Measurements from ENCODE around the gene PIGM.

Gene PIGM

DNA sequence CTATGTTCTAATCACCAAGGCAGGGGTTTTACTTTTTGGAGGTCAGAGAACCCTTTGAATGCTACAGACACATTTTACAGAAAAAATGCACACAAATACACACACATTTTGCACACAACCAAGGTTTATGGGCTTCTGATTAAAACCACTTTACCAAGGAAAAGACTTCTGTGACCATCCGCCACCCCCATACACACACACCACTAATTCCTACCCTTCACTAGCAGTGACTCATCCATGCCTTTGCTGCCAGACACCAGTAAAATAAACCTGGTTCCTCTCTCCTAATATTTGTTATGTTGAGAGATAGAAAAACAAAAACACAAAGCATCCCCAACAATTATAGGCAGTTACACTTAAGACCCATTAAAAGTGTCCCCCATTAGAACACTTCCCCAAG, 12.9 kb downstream of the PIGM start:
- H3K9ac ChIP-seq (ENCODE audit: low read length) = no peak overlapping the region
- H3K27me3 ChIP-seq (ENCODE audit: control insufficient read depth, insufficient read depth, low read length) = no peaks in the 10 kb centered on the region
- no peaks in the 10 kb centered on the region for H3K36me3 ChIP-seq (ENCODE audit: control insufficient read depth, insufficient read depth, low read length)
- no peaks in the 10 kb centered on the region; the same call in 1 of the 2 replicates for H3K4me1 ChIP-seq (ENCODE audit: control insufficient read depth, insufficient read depth, low read length)
- no peak overlapping the region for H3K4me3 ChIP-seq (ENCODE audit: low read depth, low read length)
- no peaks in the 10 kb centered on the region for H3K9me3 ChIP-seq (ENCODE audit: control insufficient read depth, insufficient read depth, low read depth, low read length)
- H3K27ac ChIP-seq (ENCODE audit: low read depth, low read length) = no peak overlapping the region

- Histone ChIP-seq H3K9ac (ENCODE audit: low read length) (no peak overlapping the region), H3K4me3 (ENCODE audit: low read depth, low read length) (no peak overlapping the region), H3K36me3 (ENCODE audit: control insufficient read depth, insufficient read depth, low read length) (no peaks in the 10 kb centered on the region), H3K27ac (ENCODE audit: low read depth, low read length) (no peak overlapping the region), H3K27me3 (ENCODE audit: control insufficient read depth, insufficient read depth, low read length) (no peaks in the 10 kb centered on the region), H3K9me3 (ENCODE audit: control insufficient read depth, insufficient read depth, low read depth, low read length) (no peaks in the 10 kb centered on the region), H3K4me1 (ENCODE audit: control insufficient read depth, insufficient read depth, low read length) (no peaks in the 10 kb centered on the region; the same call in 1 of the 2 replicates)
These were observed 13.4 kb downstream of the PIGM start for GRCh38 chr1:160018347-160018746.

GRCh38 chr1:160017592-160017991, 14.2 kb downstream of the PIGM start:
- Histone ChIP-seq H3K27me3 (ENCODE audit: control insufficient read depth, insufficient read depth, low read length) (no peaks in the 10 kb centered on the region), H3K36me3 (ENCODE audit: control insufficient read depth, insufficient read depth, low read length) (no peaks in the 10 kb centered on the region), H3K9ac (ENCODE audit: low read length) (no peak overlapping the region), H3K4me3 (ENCODE audit: low read depth, low read length) (no peak overlapping the region), H3K27ac (ENCODE audit: low read depth, low read length) (no peak overlapping the region), H3K4me1 (ENCODE audit: control insufficient read depth, insufficient read depth, low read length) (no peaks in the 10 kb centered on the region; the same call in 1 of the 2 replicates), H3K9me3 (ENCODE audit: control insufficient read depth, insufficient read depth, low read depth, low read length) (no peaks in the 10 kb centered on the region)

GRCh38 chr1:160011781-160012180, 20.0 kb downstream of the PIGM start:
- H3K4me3 ChIP-seq (ENCODE audit: low read depth, low read length) = no peak overlapping the region

DNA sequence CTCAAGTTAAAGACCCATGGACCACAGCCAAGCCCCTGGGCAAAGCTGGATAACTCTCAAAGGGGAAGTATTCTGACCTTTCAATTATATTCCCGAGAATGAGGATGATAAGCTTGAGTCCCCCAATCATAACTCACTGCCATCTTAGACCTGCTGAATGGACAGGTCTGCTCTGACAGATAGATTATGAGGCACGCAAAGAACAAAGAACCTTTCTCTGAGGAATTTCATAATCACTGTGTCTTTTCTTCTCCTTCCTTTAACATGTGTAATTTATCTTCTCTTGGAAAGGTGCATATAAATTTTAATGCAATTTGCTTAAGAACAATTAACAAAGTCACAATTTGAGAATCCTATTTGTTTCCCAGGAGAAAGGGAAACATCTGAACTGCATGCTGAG, 22.0 kb downstream of the PIGM start:
- H3K4me1 ChIP-seq (ENCODE audit: control insufficient read depth, insufficient read depth, low read length) = no peaks in the 10 kb centered on the region
- H3K27ac ChIP-seq (ENCODE audit: low read depth, low read length) = no peak overlapping the region
- no peaks in the 10 kb centered on the region for H3K9me3 ChIP-seq (ENCODE audit: control insufficient read depth, insufficient read depth, low read depth, low read length)
- H3K27me3 ChIP-seq (ENCODE audit: control insufficient read depth, insufficient read depth, low read length) = peaks cover 19% of the 10 kb centered on the region
- H3K4me3 ChIP-seq (ENCODE audit: low read depth, low read length) = no peak overlapping the region
- no peak overlapping the region for H3K9ac ChIP-seq (ENCODE audit: low read length)
- no peaks in the 10 kb centered on the region for H3K36me3 ChIP-seq (ENCODE audit: control insufficient read depth, insufficient read depth, low read length)

More at GRCh38 chr1:160011781-160012180, 20.0 kb downstream of the PIGM start:
- H3K27me3 ChIP-seq (ENCODE audit: control insufficient read depth, insufficient read depth, low read length) = peaks cover 19% of the 10 kb centered on the region
- H3K4me1 ChIP-seq (ENCODE audit: control insufficient read depth, insufficient read depth, low read length) = no peaks in the 10 kb centered on the region
- H3K36me3 ChIP-seq (ENCODE audit: control insufficient read depth, insufficient read depth, low read length) = no peaks in the 10 kb centered on the region
- H3K9me3 ChIP-seq (ENCODE audit: control insufficient read depth, insufficient read depth, low read depth, low read length) = no peaks in the 10 kb centered on the region
- H3K9ac ChIP-seq (ENCODE audit: low read length) = no peak overlapping the region
- H3K27ac ChIP-seq (ENCODE audit: low read depth, low read length) = no peak overlapping the region

GRCh38 chr1:160009081-160009480, 22.7 kb downstream of the PIGM start:
- Histone ChIP-seq H3K9ac (ENCODE audit: low read length) (no peak overlapping the region), H3K27ac (ENCODE audit: low read depth, low read length) (no peak overlapping the region), H3K36me3 (ENCODE audit: control insufficient read depth, insufficient read depth, low read length) (no peaks in the 10 kb centered on the region), H3K27me3 (ENCODE audit: control insufficient read depth, insufficient read depth, low read length) (peaks cover 19% of the 10 kb centered on the region), H3K9me3 (ENCODE audit: control insufficient read depth, insufficient read depth, low read depth, low read length) (no peaks in the 10 kb centered on the region), H3K4me3 (ENCODE audit: low read depth, low read length) (no peak overlapping the region), H3K4me1 (ENCODE audit: control insufficient read depth, insufficient read depth, low read length) (no peaks in the 10 kb centered on the region)

DNA sequence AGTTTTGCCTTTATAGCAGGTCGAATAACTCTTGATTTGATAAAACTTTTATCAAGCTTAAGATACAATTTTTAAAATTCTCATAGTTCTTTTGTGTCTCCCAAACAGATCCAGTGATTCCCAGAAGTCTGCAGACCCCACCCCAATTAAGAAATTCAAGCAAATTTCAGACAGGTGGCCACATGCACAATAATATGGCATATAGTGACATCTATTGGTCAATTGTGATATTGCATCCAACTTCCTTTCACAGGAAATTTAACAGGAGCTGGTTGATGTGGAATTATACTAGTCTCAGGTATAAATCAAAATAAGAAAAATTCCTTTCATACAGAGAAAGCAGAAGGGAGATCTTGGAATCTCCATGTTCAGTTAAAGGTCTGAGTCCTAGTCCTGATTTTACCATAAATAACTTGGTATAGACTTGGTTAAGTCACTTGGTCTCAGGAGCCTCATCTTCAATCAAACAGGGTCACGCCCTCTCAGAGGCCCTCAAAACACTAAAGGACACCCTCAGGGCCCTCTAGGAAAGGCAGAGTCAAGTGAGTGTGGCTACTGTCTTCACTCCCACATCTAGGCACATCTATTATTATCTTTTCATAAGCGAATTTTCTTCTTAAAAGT, 24.1 kb downstream of the PIGM start:
- Histone ChIP-seq H3K9me3 (ENCODE audit: control insufficient read depth, insufficient read depth, low read depth, low read length) (no peaks in the 10 kb centered on the region), H3K27ac (ENCODE audit: low read depth, low read length) (no peak overlapping the region), H3K27me3 (ENCODE audit: control insufficient read depth, insufficient read depth, low read length) (peaks cover 19% of the 10 kb centered on the region), H3K4me3 (ENCODE audit: low read depth, low read length) (no peak overlapping the region), H3K36me3 (ENCODE audit: control insufficient read depth, insufficient read depth, low read length) (no peaks in the 10 kb centered on the region), H3K9ac (ENCODE audit: low read length) (no peak overlapping the region), H3K4me1 (ENCODE audit: control insufficient read depth, insufficient read depth, low read length) (no peaks in the 10 kb centered on the region)

- Histone ChIP-seq H3K9ac (ENCODE audit: low read length) (no peak overlapping the region), H3K27me3 (ENCODE audit: control insufficient read depth, insufficient read depth, low read length) (peaks cover 16% of the 10 kb centered on the region; the same call in 1 of the 2 replicates), H3K9me3 (ENCODE audit: control insufficient read depth, insufficient read depth, low read depth, low read length) (no peaks in the 10 kb centered on the region), H3K4me1 (ENCODE audit: control insufficient read depth, insufficient read depth, low read length) (no peaks in the 10 kb centered on the region), H3K36me3 (ENCODE audit: control insufficient read depth, insufficient read depth, low read length) (no peaks in the 10 kb centered on the region), H3K27ac (ENCODE audit: low read depth, low read length) (no peak overlapping the region), H3K4me3 (ENCODE audit: low read depth, low read length) (no peak overlapping the region)
These were observed 25.4 kb downstream of the PIGM start for GRCh38 chr1:160006312-160006940.

DNA sequence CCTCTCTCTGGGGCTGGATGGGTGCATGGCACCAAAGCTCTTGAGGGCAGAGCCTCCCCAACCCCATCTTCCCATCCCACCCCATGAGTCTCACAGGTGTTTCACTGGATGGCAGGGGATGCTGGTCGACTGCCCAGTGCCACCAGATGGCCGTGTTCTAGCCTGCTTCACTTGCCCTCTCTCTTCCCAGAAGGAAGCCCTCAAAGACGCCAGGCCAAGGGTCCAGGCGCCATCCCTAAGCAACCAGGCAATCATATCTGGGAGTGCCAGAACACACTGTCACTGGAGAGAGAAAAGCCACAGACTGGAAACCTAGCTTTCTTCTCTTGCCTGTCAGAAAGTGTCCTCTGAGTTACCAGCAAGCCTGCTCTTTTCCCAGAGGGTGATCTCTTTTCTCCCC, 26.7 kb downstream of the PIGM start:
- H3K36me3 ChIP-seq (ENCODE audit: control insufficient read depth, insufficient read depth, low read length) = no peaks in the 10 kb centered on the region
- peaks cover 12% of the 10 kb centered on the region; the same call in 1 of the 2 replicates for H3K27me3 ChIP-seq (ENCODE audit: control insufficient read depth, insufficient read depth, low read length)
- no peaks in the 10 kb centered on the region for H3K4me1 ChIP-seq (ENCODE audit: control insufficient read depth, insufficient read depth, low read length)
- H3K9ac ChIP-seq (ENCODE audit: low read length) = no peak overlapping the region
- no peak overlapping the region for H3K4me3 ChIP-seq (ENCODE audit: low read depth, low read length)
- H3K27ac ChIP-seq (ENCODE audit: low read depth, low read length) = no peak overlapping the region
- no peaks in the 10 kb centered on the region for H3K9me3 ChIP-seq (ENCODE audit: control insufficient read depth, insufficient read depth, low read depth, low read length)

DNA sequence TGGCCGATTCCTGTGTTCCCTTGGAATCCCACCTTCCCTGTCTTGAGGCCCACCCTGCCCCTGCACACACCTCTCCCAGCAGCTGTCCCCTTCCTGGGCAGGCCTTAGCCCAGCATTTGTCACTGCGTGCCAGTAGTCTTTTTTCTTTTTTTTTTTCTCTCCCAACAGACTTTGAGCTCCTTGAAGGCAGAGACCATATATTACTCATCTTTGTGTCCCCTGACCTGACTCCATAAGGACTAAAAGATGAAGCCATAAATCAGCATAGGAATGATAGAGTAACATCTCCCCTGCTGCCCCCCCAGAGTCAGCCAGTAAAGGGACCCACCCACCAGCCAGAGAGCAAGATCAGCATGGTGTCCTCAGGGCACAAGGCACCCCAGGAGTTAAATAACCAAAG, 27.4 kb downstream of the PIGM start:
- Histone ChIP-seq H3K4me3 (ENCODE audit: low read depth, low read length) (no peak overlapping the region), H3K9ac (ENCODE audit: low read length) (no peak overlapping the region), H3K4me1 (ENCODE audit: control insufficient read depth, insufficient read depth, low read length) (no peaks in the 10 kb centered on the region), H3K27ac (ENCODE audit: low read depth, low read length) (no peak overlapping the region), H3K27me3 (ENCODE audit: control insufficient read depth, insufficient read depth, low read length) (peaks cover 8% of the 10 kb centered on the region; the same call in 1 of the 2 replicates), H3K36me3 (ENCODE audit: control insufficient read depth, insufficient read depth, low read length) (no peaks in the 10 kb centered on the region), H3K9me3 (ENCODE audit: control insufficient read depth, insufficient read depth, low read depth, low read length) (no peaks in the 10 kb centered on the region)

- H3K9me3 ChIP-seq (ENCODE audit: control insufficient read depth, insufficient read depth, low read depth, low read length) = no peaks in the 10 kb centered on the region
- peaks cover 3% of the 10 kb centered on the region; the same call in 1 of the 2 replicates for H3K27me3 ChIP-seq (ENCODE audit: control insufficient read depth, insufficient read depth, low read length)
- H3K9ac ChIP-seq (ENCODE audit: low read length) = no peak overlapping the region
- H3K36me3 ChIP-seq (ENCODE audit: control insufficient read depth, insufficient read depth, low read length) = no peaks in the 10 kb centered on the region
- H3K4me3 ChIP-seq (ENCODE audit: low read depth, low read length) = no peak overlapping the region
- no peak overlapping the region for H3K27ac ChIP-seq (ENCODE audit: low read depth, low read length)
- H3K4me1 ChIP-seq (ENCODE audit: control insufficient read depth, insufficient read depth, low read length) = no peaks in the 10 kb centered on the region
These were observed 27.8 kb downstream of the PIGM start for GRCh38 chr1:160004001-160004400.

Data from HUES6 (cell line).